ENCODE results near the gene PRSS2.
A peak's percentile ranks its signal among the peaks of the same experiment; 100 is the strongest.

PRSS2 gene

GRCh38 chr7:142804728-142805207, 34.0 kb downstream of the PRSS2 start:
- DNase-seq = no peak

- DNase-seq = no peak
Measured at GRCh38 chr7:142805350-142806021, 34.7 kb downstream of the PRSS2 start.

GRCh38 chr7:142806022-142806356, 35.2 kb downstream of the PRSS2 start:
- DNase-seq = no peak

- DNase-seq = no peak
Measured at GRCh38 chr7:142806957-142807356, 36.2 kb downstream of the PRSS2 start.

- DNase-seq = no peak
Measured at GRCh38 chr7:142807855-142808460, 37.2 kb downstream of the PRSS2 start.

- no peak for DNase-seq
Measured at GRCh38 chr7:142808461-142808801, 37.7 kb downstream of the PRSS2 start.

- no peak for DNase-seq
Measured at GRCh38 chr7:142808802-142809583, 38.2 kb downstream of the PRSS2 start.

- no peak for DNase-seq
Measured at GRCh38 chr7:142809671-142810070, 38.9 kb downstream of the PRSS2 start.

- DNase-seq = peak in 1 of 2 experiments; percentile 16
Measured at GRCh38 chr7:142811154-142811737, 40.5 kb downstream of the PRSS2 start.

- DNase-seq = peak in 1 of 2 experiments; percentile 36
Measured at GRCh38 chr7:142812437-142813215, 41.9 kb downstream of the PRSS2 start.

GRCh38 chr7:142813226-142813625, 42.5 kb downstream of the PRSS2 start:
- no peak for DNase-seq

- DNase-seq = no peak
Measured at GRCh38 chr7:142813699-142814098, 42.9 kb downstream of the PRSS2 start.

GRCh38 chr7:142814451-142814850, 43.7 kb downstream of the PRSS2 start:
- no peak for DNase-seq

GRCh38 chr7:142815134-142815533, 44.4 kb downstream of the PRSS2 start:
- DNase-seq = no peak

GRCh38 chr7:142817506-142817905, 46.7 kb downstream of the PRSS2 start:
- DNase-seq = no peak

GRCh38 chr7:142819530-142819929, 48.8 kb downstream of the PRSS2 start:
- DNase-seq = no peak

GRCh38 chr7:142822714-142823113, 51.9 kb downstream of the PRSS2 start:
- no peak for DNase-seq

Data from NCI-H187 (cell line).